Transverse colon (tissue), 4 donors: ENCODE data around the gene SMAD1. TPM values are rescaled to one million over a fixed set of nuclear protein-coding genes. Genes with fewer than 3 reads are reported as not detected.

Experiments
- DNase-seq: peaks from one replicate; pipeline ENCODE4 v3.0.0-alpha.2; 2019
- H3K27ac ChIP-seq, 4 donors: fragments of 200-600 bp; sonication (generic); 2 replicates each; pipeline ENCODE4 v1.5.1; 2016 to 2018; ENCODE audit warnings: inconsistent platforms in 4 of 4
- H3K27me3 ChIP-seq: fragments of 200-600 bp; sonication (generic); 2 replicates; pipeline ENCODE4 v1.5.1; 2017; ENCODE audit warnings: inconsistent platforms
- H3K36me3 ChIP-seq, 4 donors: fragments of 200-600 bp; sonication (generic); 2 replicates each; pipeline ENCODE4 v1.5.1; 2017 to 2019; ENCODE audit warnings: inconsistent platforms in 4 of 4
- H3K4me1 ChIP-seq, 4 donors: fragments of 200-600 bp; sonication (generic); 2 replicates each; pipeline ENCODE4 v1.5.1; 2017 to 2020; ENCODE audit warnings: inconsistent platforms in 4 of 4
- H3K4me3 ChIP-seq, 4 donors: fragments of 200-600 bp; sonication (generic); 1 replicate in 1 of 4; 2 replicates in 3 of 4; pipeline versions ENCODE4 v1.5.1 to v1.6.1; 2017 to 2019; ENCODE audit warnings: inconsistent platforms in 4 of 4
- H3K9me3 ChIP-seq, 2 donors: fragments of 200-600 bp; sonication (generic); 2 replicates each; pipeline ENCODE4 v1.5.1; 2017 to 2019; ENCODE audit warnings: inconsistent platforms in 2 of 2
- EP300 ChIP-seq: sonication (generic); formaldehyde crosslinking; IDR thresholded peaks from one replicate; pipeline ENCODE4 v1.6.1; 2017; ENCODE audit warnings: antibody characterized with exemption, low read depth
- POLR2A ChIP-seq: fragments of 450-650 bp; IDR thresholded peaks from one replicate; pipeline ENCODE4 v1.6.1; 2016; ENCODE audit warnings: antibody characterized with exemption, mild to moderate bottlenecking, moderate library complexity
- POLR2AphosphoS5 ChIP-seq, 3 donors: sonication (generic); formaldehyde crosslinking; IDR thresholded peaks; one replicate each; pipeline ENCODE4 v1.6.1; 2016; ENCODE audit warnings: antibody characterized with exemption in 3 of 3
- WGBS, 2 donors: methylation state at CpG; one replicate each; pipeline ENCODE4 v1.1.5; 2018; ENCODE audit warnings: low coverage in 1 of 2; 5-methylcytosine and 5-hydroxymethylcytosine counted together
- in situ Hi-C, 4 donors: fragments of 200-750 bp; cut with MboI; loops; one replicate each; pipeline versions ENCODE4 v1.15.0 to v1.15.1; 2017; ENCODE audit warnings: low sequenced_read_pairs in 3 of 4, low pct_ligation_motif_present in 1 of 4, low pct_unique_long_range_greater_than_20kb in 1 of 4
- intact Hi-C: fragments of 100-400 bp; cut with DNase I; formaldehyde crosslinking; loops from one replicate; pipeline ENCODE4 v1.15.1; 2023; ENCODE audit warnings: low total_unique reads
- total RNA-seq, 4 donors: library from RNA; depleted of rRNA; stranded (reverse); fragments of >200 nt; gene quantifications; one replicate each; pipeline ENCODE4 v1.1.0, GENCODE V29; 2016
- TF ChIP-seq, protein P1 (sequence below), 5 experiments: fragments of 200-600 bp in 3 of 5; fragments of 450-650 bp in 2 of 5; sonication (generic) in 3 of 5; IDR thresholded peaks; 1 replicate in 2 of 5; 2 replicates in 3 of 5; pipeline ENCODE4 v1.5.1; 2016 to 2017; ENCODE audit warnings: antibody characterized with exemption in 5 of 5, inconsistent platforms in 3 of 5, mild to moderate bottlenecking in 2 of 5, moderate library complexity in 1 of 5

Gene SMAD1
- total RNA-seq, 4 donors from 2014 or later: 42.9 to 65.1 (median 46.5) TPM

DNA sequence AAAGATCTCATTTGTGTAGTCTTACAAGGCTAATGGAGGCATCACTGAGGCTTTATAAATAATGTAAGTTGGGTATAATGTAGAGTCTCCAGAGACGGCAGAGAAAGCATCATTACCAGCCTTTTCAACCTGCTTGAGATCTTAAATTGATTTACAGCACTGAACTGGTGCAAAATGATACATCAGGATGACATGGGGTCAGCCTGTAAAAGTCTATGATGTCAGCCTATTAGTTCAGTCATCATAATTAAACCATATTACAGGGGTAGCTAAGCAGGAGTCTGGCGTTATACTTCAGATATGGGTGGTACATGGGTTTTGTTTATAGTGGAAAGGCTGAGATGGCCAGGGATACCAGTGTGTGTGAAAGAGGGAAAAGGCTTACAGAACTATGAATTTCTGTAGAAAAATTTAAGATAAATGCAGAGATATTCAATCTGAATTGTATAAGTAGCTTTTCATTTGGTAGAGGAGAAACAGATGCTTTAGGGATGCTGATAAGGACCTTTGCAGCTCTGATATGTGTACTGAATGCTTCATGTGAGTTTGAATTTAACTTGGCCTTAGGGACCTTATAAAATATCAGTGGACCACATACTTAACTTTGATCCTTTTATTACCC lies 2.7 kb downstream of the SMAD1 start:
- H3K27me3 ChIP-seq: no peaks in the 10 kb centered on the region
- H3K27ac ChIP-seq: peak overlapping the region in 1 of 4 donors; percentile 98
- H3K4me3 ChIP-seq: no peak overlapping the region
- H3K9me3 ChIP-seq: no peaks in the 10 kb centered on the region
- no peak for DNase-seq
- in situ Hi-C loops (no loop called here), intact Hi-C loops (loop anchor here (5.0 kb wide), 1 partner anchor 63 kb away; no protein-coding TSS in a partner anchor)
- H3K36me3 ChIP-seq: no peaks in the 10 kb centered on the region
- no peak for TF ChIP-seq POLR2AphosphoS5 (IDR thresholded peaks at IDR 0.05)
- no peak for TF ChIP-seq EP300
- TF ChIP-seq, protein P1, sequence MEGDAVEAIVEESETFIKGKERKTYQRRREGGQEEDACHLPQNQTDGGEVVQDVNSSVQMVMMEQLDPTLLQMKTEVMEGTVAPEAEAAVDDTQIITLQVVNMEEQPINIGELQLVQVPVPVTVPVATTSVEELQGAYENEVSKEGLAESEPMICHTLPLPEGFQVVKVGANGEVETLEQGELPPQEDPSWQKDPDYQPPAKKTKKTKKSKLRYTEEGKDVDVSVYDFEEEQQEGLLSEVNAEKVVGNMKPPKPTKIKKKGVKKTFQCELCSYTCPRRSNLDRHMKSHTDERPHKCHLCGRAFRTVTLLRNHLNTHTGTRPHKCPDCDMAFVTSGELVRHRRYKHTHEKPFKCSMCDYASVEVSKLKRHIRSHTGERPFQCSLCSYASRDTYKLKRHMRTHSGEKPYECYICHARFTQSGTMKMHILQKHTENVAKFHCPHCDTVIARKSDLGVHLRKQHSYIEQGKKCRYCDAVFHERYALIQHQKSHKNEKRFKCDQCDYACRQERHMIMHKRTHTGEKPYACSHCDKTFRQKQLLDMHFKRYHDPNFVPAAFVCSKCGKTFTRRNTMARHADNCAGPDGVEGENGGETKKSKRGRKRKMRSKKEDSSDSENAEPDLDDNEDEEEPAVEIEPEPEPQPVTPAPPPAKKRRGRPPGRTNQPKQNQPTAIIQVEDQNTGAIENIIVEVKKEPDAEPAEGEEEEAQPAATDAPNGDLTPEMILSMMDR (IDR thresholded peaks at IDR 0.05): no peak
- no peak for TF ChIP-seq POLR2A
- peaks cover 0 to 62% (median 19%) of the 10 kb centered on the region in 4 donors for H3K4me1 ChIP-seq
- WGBS, 2 donors: 66 to 88% methylated on average over 2 of the region's 2 CpGs

DNA sequence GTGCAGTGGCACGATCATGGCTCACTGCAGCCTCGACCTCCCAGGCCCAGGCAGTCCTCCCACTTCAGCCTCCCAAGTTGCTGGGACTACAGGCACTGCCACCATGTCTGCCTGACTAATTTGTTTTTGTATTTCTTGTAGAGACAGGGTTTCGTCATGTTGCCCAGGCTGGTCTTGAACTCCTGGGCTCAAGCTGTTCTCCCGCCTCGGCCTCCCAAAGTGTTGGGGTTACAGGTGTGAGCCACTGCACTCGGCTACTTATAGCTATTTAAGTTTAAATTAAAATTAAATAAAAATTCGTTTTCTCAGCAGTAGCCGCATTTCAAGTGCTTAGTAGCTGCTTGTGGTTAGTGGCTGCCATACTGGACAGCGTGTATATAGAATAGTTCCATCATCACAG lies 3.5 kb downstream of the SMAD1 start:
- H3K9me3 ChIP-seq: no peaks in the 10 kb centered on the region
- 90 to 100% methylated on average over 5 to 9 of the region's 9 CpGs for WGBS, 2 donors
- H3K4me3 ChIP-seq: no peak overlapping the region
- in situ Hi-C loops (no loop called here), intact Hi-C loops (no loop called here)
- DNase-seq: no peak
- peaks cover 0 to 62% (median 20%) of the 10 kb centered on the region in 4 donors for H3K4me1 ChIP-seq
- TF ChIP-seq POLR2AphosphoS5 (IDR thresholded peaks at IDR 0.05) (no peak), EP300 (no peak), POLR2A (no peak)
- TF ChIP-seq, protein P1 (IDR thresholded peaks at IDR 0.05): no peak
- H3K36me3 ChIP-seq: no peaks in the 10 kb centered on the region
- no peaks in the 10 kb centered on the region for H3K27me3 ChIP-seq
- no peak overlapping the region for H3K27ac ChIP-seq

DNA sequence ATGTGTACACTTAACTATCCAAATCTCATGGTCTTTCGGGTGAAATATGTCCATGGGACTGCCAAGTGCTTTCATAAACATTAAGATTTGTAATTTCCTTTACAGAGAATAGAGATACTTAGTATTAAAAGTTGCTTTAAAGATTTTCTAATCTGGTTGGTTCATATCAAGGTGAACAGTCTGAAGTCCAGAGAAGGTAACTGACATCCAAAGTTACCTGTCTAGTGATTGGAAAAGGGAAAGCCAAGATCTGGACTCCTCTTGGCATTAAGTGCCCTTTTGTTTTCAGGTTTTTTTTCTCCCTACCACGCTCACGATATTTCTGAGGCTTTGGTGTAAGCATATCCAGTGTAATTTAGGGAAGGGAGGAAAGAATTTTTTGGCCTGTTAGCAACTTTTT lies 5.0 kb downstream of the SMAD1 start:
- H3K4me1 ChIP-seq: peaks cover 0 to 66% (median 23%) of the 10 kb centered on the region in 4 donors
- no peaks in the 10 kb centered on the region for H3K27me3 ChIP-seq
- TF ChIP-seq, protein P1 (IDR thresholded peaks at IDR 0.05): no peak
- TF ChIP-seq EP300 (no peak), POLR2A (no peak), POLR2AphosphoS5 (IDR thresholded peaks at IDR 0.05) (no peak)
- no peaks in the 10 kb centered on the region for H3K36me3 ChIP-seq
- H3K4me3 ChIP-seq: no peak overlapping the region
- no peaks in the 10 kb centered on the region for H3K9me3 ChIP-seq
- intact Hi-C loops (no loop called here), in situ Hi-C loops (no loop called here)
- 74 to 77% methylated on average over 3 of the region's 3 CpGs for WGBS, 2 donors
- H3K27ac ChIP-seq: no peak overlapping the region
- no peak for DNase-seq

DNA sequence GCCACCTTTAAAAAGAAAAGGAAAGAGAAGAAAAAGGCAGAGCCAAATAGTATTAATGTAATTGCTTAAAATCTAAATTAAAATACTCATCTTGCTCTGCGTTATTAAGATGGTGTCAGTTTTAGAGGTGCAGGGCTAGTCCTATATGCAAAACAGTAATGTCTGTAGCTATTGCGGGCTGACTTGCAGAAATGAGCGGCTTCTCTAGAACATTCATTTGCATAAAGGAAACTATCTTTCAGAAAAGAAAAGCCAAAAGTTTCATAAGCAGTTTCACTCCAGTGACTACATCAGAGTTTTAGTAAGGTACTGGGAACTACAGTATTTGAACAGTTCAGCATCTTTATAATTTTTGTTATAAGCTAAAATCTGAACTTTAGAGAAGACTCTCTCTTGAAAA lies 6.0 kb downstream of the SMAD1 start:
- 58 to 72% methylated on average over 3 of the region's 3 CpGs for WGBS, 2 donors
- intact Hi-C loops: no loop called here

More for the DNA sequence above, 6.0 kb downstream of the SMAD1 start:
- H3K27me3 ChIP-seq: no peaks in the 10 kb centered on the region
- peaks cover 0 to 75% (median 33%) of the 10 kb centered on the region in 4 donors for H3K4me1 ChIP-seq
- no peak overlapping the region for H3K4me3 ChIP-seq
- DNase-seq: no peak
- TF ChIP-seq EP300 (no peak), POLR2A (no peak), POLR2AphosphoS5 (IDR thresholded peaks at IDR 0.05) (no peak)
- TF ChIP-seq, protein P1 (IDR thresholded peaks at IDR 0.05): no peak
- H3K27ac ChIP-seq: no peak overlapping the region
- in situ Hi-C loops: no loop called here
- no peaks in the 10 kb centered on the region for H3K36me3 ChIP-seq
- H3K9me3 ChIP-seq: no peaks in the 10 kb centered on the region
